Right renal pelvis (tissue), 4 donors: ENCODE measurements around the gene ANO9. TPM values are rescaled to one million over a fixed set of nuclear protein-coding genes. Genes with fewer than 3 reads are reported as not detected.

Experiments used
- DNase-seq, 4 donors: peaks; one replicate each; pipeline ENCODE4 v3.0.0-alpha.2; 2013; ENCODE audit warnings: low read depth in 4 of 4, low spot score in 3 of 4, missing footprints in 1 of 4
- polyA plus RNA-seq, 4 donors: library from polyadenylated mRNA; unstranded; fragments of 120-200 nt; gene quantifications; one replicate each; pipeline ENCODE4 v1.2.1, GENCODE V29; 2013; ENCODE audit not compliant: insufficient read length in 4 of 4

ANO9 gene
- polyA plus RNA-seq, 4 donors: 7.8 to 12.7 (median 9.6) TPM

DNA sequence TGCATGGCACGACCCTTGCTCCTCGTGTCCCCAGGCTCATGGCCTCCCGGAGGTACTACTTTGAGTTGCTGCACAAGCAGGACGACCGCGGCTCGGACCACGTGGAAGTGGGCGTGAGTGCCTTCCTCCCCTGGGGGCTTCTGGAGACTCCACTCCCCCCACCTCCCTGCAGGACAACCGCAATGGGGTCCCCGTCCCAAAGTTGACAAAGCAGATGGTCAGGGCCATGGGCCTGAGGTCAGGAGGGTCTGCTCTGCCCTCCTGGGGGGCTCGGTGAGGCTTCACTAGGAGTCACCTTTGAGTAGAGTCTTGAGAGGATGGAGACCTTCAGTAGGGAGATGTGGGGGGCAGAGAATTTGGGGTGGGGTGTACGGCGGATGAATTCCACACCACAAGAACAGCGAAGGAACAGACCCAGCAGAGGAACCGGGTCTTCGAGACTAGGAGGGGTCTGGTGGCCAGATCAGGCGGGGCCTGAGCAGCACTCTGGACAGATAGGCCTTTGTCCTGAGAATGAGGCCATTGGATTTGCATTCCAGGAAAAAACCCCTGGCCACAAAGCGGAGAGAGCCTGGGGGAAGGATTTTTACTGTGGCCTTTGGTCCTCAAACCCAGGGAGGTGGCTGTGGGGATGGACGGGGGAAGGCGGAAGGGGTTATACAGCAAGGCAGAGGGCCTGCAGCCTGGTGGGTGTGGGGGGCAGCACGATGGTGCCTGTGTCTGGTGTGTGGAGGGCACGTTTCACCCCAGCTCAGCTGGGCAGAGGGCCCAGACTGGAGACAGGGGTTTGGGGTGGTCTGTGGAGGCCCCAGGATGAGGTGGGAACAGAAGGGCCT is 67.9 kb downstream of the ANO9 start:
- no peak for DNase-seq

GRCh38 chr11:372809-373715 is 68.7 kb downstream of the ANO9 start:
- no peak for DNase-seq

DNA sequence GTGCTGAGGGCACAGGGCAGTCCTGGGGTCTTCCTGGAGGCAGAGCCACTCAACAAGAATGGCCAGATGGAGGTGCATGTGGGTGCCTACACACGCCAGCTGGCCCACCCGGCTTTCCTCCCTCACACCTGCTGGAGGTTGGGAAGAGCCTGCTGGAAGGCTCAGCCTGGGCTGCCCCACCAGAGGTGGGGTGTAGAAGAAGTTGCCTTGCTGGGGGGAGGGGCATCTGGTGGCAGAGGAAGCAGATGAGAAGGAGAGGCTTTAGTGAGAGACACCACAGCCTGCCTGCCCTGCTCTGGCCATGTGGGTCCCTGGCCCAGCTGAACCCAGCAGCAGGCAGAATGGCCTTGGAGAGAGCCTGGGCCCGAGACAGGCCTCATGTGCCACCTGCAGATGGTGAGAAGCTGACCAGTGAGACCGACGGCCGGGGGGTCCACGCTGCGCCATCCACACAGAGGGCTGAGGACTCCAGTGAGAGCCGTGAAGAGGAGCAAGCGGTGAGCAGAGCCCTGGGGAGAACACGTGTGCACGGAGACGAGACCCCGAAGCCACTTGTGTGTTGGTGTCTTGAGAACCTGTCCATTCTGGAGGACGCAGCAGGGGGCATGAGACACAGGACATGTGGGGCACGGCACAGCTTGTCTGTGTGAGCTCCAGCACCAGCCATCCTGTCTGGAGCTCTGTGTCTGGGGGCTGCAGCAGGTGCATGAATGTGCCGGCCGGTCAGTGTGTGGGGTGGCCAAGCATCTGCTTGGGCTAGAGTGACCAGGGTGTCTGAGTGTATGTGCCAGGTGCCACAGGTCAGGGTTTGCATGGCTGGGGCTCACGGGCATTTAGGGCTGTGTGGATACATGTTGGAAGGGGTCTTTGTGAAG is 69.9 kb downstream of the ANO9 start:
- no peak for DNase-seq

DNA sequence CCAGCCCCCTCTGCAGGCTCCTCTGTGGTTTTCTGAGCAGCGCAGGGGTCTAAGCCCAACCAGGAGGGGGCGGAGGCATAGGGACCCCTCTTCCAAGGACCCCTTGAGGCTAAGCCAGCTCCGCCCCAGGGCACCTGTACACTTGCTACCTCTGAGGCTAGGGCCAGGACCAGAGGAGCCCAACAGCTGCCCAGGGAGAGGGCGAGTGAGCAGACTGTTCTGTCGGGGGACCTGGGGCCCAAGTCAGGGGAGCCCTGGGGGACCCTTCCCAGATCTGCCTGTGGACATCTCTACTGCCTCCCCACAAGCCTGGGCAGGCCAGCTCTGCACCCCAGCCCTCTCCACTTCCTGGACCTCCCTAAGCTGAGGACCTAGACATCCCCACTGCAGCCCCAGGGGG is 70.8 kb downstream of the ANO9 start:
- no peak for DNase-seq

GRCh38 chr11:370070-370941 is 71.5 kb downstream of the ANO9 start:
- no peak for DNase-seq

- no peak for DNase-seq
Observed at GRCh38 chr11:369336-370018, 72.3 kb downstream of the ANO9 start, which contains the start of gene B4GALNT4. Gene B4GALNT4, plus strand, starts transcription at chr11:369499. Its CDS starts 305 bp downstream, at chr11:369804.

DNA sequence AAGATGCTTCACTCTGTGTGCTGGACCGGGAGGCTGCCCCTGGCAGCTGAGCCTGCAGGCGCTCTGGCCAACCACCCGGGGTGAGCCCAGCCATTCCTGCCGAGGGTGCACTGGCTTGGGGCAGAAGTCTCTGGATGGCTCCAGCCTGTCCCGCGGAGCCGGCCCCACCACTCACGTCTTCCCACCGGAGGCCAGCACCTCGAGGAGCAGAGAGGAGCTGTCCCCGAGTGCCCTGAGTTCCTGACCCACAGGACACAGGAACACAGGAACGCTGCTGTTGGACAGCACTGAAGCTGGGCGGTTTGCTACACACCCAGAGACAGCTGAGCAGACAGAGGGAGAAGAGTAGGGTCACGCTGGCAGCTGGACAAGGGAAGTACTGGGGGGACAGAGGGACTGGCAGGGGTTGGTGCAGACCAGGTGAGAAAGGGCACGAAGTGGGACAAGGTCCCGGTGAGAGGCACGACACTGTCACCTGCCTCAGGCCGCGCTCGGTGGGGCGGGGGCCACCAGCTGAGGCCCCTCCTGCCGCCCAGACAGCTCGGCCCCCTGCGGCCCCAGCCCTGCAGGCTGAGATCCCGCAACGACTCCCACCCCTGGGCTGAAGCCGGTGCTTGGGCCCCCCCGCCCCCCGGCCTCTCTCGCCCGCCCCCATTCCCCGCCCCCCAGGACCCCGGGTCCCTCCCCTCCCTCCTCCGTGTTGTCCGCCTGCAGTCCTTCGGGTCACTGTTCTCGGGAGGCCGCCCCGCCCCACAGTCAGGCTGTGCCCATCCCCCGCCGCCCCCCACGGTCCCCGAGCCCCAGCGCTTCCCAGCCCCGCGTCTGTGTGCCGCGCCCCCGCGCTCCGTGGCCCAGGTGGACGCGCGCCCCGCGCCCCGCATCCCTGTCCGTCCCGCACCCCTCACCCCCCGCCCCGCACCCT is 73.1 kb downstream of the ANO9 start:
- DNase-seq: no peak

GRCh38 chr11:367956-368413 is 73.8 kb downstream of the ANO9 start:
- DNase-seq: no peak

Other genes with a start within 250 kb of the ANO9 start
- gene SCGB1C1, start 248.9 kb downstream of the ANO9 start, polyA plus RNA-seq: 1 to 10 TPM in 1 of 4 donors, under 1 TPM in 1, not detected in 2; 0.83 to 1.3 TPM
- 10 to 100 TPM; 44.5 to 49.5 (median 47.1) TPM for gene BET1L, start 234.6 kb downstream of the ANO9 start, polyA plus RNA-seq
- gene RIC8A, start 234.3 kb downstream of the ANO9 start, polyA plus RNA-seq: 10 to 100 TPM; 73.5 to 97.6 (median 81.7) TPM
- 10 to 100 TPM; 25.5 to 33.8 (median 30.5) TPM for gene SIRT3, start 205.7 kb downstream of the ANO9 start, polyA plus RNA-seq
- 100 to 1,000 TPM; 131 to 151 (median 138) TPM for gene PSMD13, start 205.0 kb downstream of the ANO9 start, polyA plus RNA-seq
- gene NLRP6, start 163.6 kb downstream of the ANO9 start, polyA plus RNA-seq: under 1 TPM; 0.20 to 0.80 (median 0.36) TPM
- 10 to 100 TPM; 14.8 to 25.7 (median 19.4) TPM for gene PGGHG, start 152.9 kb downstream of the ANO9 start, polyA plus RNA-seq
- under 1 TPM in 2 of 4 donors, not detected in 2; 0.34 to 0.48 TPM for gene IFITM5, start 142.5 kb downstream of the ANO9 start, polyA plus RNA-seq
- 100 to 1,000 TPM; 194 to 242 (median 224) TPM for gene IFITM2, start 134.2 kb downstream of the ANO9 start, polyA plus RNA-seq
- 10 to 100 TPM; 34.1 to 44.9 (median 39.9) TPM for gene IFITM1, start 128.0 kb downstream of the ANO9 start, polyA plus RNA-seq
- 100 to 1,000 TPM; 400 to 486 (median 421) TPM for gene IFITM3, start 121.2 kb downstream of the ANO9 start, polyA plus RNA-seq
- gene B4GALNT4, start 72.5 kb downstream of the ANO9 start, polyA plus RNA-seq: 10 to 100 TPM; 57.3 to 83.9 (median 61.4) TPM
- 1 to 10 TPM; 4.0 to 7.4 (median 5.2) TPM for gene PKP3, start 47.8 kb downstream of the ANO9 start, polyA plus RNA-seq
- gene SIGIRR, start 27.0 kb downstream of the ANO9 start, polyA plus RNA-seq: 10 to 100 TPM; 33.4 to 64.4 (median 36.7) TPM
- 10 to 100 TPM; 30.1 to 41.4 (median 32.5) TPM for gene PTDSS2, start 8.3 kb upstream of the ANO9 start, polyA plus RNA-seq
- 100 to 1,000 TPM in 1 of 4 donors, 10 to 100 TPM in 3; 80.9 to 120 (median 86.6) TPM for gene RNH1, start 65.2 kb upstream of the ANO9 start, polyA plus RNA-seq
- 10 to 100 TPM; 39.5 to 57.2 (median 41.2) TPM for gene HRAS, start 93.6 kb upstream of the ANO9 start, polyA plus RNA-seq
- gene LRRC56, start 95.5 kb upstream of the ANO9 start, polyA plus RNA-seq: 1 to 10 TPM; 3.3 to 5.2 (median 4.1) TPM
- 1 to 10 TPM; 2.8 to 5.9 (median 3.6) TPM for gene LMNTD2, start 118.7 kb upstream of the ANO9 start, polyA plus RNA-seq
- 10 to 100 TPM; 42.7 to 68.7 (median 45.2) TPM for gene RASSF7, start 119.0 kb upstream of the ANO9 start, polyA plus RNA-seq
- 10 to 100 TPM; 21.1 to 27.4 (median 21.9) TPM for gene PHRF1, start 134.5 kb upstream of the ANO9 start, polyA plus RNA-seq
- gene IRF7, start 173.9 kb upstream of the ANO9 start, polyA plus RNA-seq: 10 to 100 TPM in 1 of 4 donors, 1 to 10 TPM in 3; 8.1 to 12.4 (median 8.4) TPM
- 10 to 100 TPM; 31.8 to 49.2 (median 42.9) TPM for gene CDHR5, start 182.9 kb upstream of the ANO9 start, polyA plus RNA-seq
- 1 to 10 TPM; 1.2 to 3.5 (median 1.9) TPM for gene SCT, start 185.2 kb upstream of the ANO9 start, polyA plus RNA-seq
- 1 to 10 TPM; 1.7 to 5.7 (median 2.1) TPM for gene DRD4, start 195.3 kb upstream of the ANO9 start, polyA plus RNA-seq